ENCODE data around the gene LINS1.

LINS1 gene

GRCh38 chr15:100524326-100524725 lies 77.7 kb downstream of the LINS1 start:
- no peak overlapping the region for H3K4me3 ChIP-seq (ENCODE audit: low read depth, low read length)
- DNase-seq (ENCODE audit: low read depth), result no peak

DNA sequence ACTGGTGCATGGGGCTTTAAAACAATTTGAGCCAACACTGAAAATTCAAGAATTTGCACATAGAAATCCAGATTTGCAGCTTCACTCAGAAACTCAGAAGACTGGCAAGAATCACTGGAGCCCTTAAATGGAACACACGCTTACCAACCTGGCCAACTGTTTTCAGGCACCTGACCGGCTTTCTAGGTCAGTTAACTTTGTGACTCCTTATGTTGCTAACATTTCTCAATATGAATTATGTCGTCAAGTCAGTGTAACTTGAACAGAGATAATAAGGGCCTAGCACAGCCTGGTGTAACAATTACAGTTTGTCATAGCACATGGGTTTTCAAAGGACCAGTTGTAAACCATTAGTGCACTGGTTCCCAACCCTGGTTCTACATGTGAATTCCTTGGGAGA lies 80.1 kb downstream of the LINS1 start:
- H3K4me3 ChIP-seq (ENCODE audit: low read depth, low read length), result no peak overlapping the region
- no peak for DNase-seq (ENCODE audit: low read depth)

- DNase-seq (ENCODE audit: low read depth), result no peak
- H3K4me3 ChIP-seq (ENCODE audit: low read depth, low read length), result no peak overlapping the region
These were observed 81.7 kb downstream of the LINS1 start for GRCh38 chr15:100520132-100520921.

DNA sequence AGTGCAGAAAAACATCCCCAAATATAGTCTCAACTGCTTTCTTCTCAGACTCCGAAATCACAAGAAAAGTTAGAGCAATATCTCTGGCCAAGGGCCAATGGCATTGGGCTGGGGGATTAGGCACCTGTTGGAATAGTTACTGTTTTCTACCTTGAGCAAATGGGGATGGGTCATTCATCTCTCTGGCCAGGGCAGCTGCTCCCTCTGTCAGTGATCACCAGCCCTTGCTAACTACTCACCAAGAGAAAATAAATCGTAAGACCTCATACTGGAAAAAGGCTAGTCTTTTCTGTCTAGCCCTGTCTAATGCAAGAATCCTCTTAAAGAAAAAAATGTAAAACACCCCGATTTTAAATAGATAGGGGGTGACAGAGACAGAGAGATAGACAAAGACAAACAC lies 84.1 kb downstream of the LINS1 start:
- DNase-seq (ENCODE audit: low read depth), result no peak

More for the DNA sequence above, 84.1 kb downstream of the LINS1 start:
- no peak overlapping the region for H3K4me3 ChIP-seq (ENCODE audit: low read depth, low read length)
